Measurements from ENCODE around the gene FOXK2. TPM values are rescaled to one million over a fixed set of nuclear protein-coding genes. Genes with fewer than 3 reads are reported as not detected.

FOXK2 gene
- total and polyA plus RNA-seq, 2 experiments from 2014 or later = 30.2 to 37.7 TPM

GRCh38 chr17:82590216-82590615 lies 70.7 kb downstream of the FOXK2 start:
- no peak overlapping the region for H3K4me2 ChIP-seq
- no peak for DNase-seq (ENCODE audit: low spot score)
- no peaks in the 10 kb centered on the region for H4K20me1 ChIP-seq (ENCODE audit: insufficient read depth, poor library complexity, severe bottlenecking)
- H3K4me3 ChIP-seq = no peak overlapping the region
- H3K9me2 ChIP-seq (replicated peaks; ENCODE audit: insufficient read depth) = no peaks in the 10 kb centered on the region
- H3K79me2 ChIP-seq = peaks cover 22% of the 10 kb centered on the region
- WGBS (ENCODE audit: low lambda C conversion rate, missing lambda C conversion rate) = 91% methylated on average over 6 of the region's 6 CpGs
- no peak overlapping the region for H2AFZ ChIP-seq
- peaks cover 28% of the 10 kb centered on the region for H3K4me1 ChIP-seq (ENCODE audit: insufficient read depth)
- no peaks in the 10 kb centered on the region for H3K36me3 ChIP-seq (replicated peaks; ENCODE audit: insufficient read depth, low read depth)
- TF ChIP-seq EZH2 (IDR thresholded peaks at IDR 0.05; ENCODE audit: borderline replicate concordance) (no peak), CTCF (IDR thresholded peaks at IDR 0.05; ENCODE audit: poor library complexity) (no peak), EZH2phosphoT487 (IDR thresholded peaks at IDR 0.05; ENCODE audit: low read depth, severe bottlenecking, unreplicated experiment) (no peak)
- H3K9me3 ChIP-seq (ENCODE audit: low read depth) = no peaks in the 10 kb centered on the region
- no peak overlapping the region for H3K27ac ChIP-seq
- no peaks in the 10 kb centered on the region for H3K27me3 ChIP-seq

GRCh38 chr17:82590881-82591539 lies 71.5 kb downstream of the FOXK2 start:
- no peaks in the 10 kb centered on the region for H3K9me2 ChIP-seq (replicated peaks; ENCODE audit: insufficient read depth)
- peaks cover 28% of the 10 kb centered on the region for H3K4me1 ChIP-seq (ENCODE audit: insufficient read depth)
- H3K4me3 ChIP-seq = no peak overlapping the region
- no peaks in the 10 kb centered on the region for H4K20me1 ChIP-seq (ENCODE audit: insufficient read depth, poor library complexity, severe bottlenecking)
- no peak for DNase-seq (ENCODE audit: low spot score)
- H3K36me3 ChIP-seq (replicated peaks; ENCODE audit: insufficient read depth, low read depth) = no peaks in the 10 kb centered on the region
- H3K9me3 ChIP-seq (ENCODE audit: low read depth) = no peaks in the 10 kb centered on the region
- H3K27ac ChIP-seq = peak overlapping the region; percentile 91
- no peak overlapping the region for H3K4me2 ChIP-seq
- TF ChIP-seq CTCF (IDR thresholded peaks at IDR 0.05; ENCODE audit: poor library complexity) (no peak), EZH2phosphoT487 (IDR thresholded peaks at IDR 0.05; ENCODE audit: low read depth, severe bottlenecking, unreplicated experiment) (no peak), EZH2 (IDR thresholded peaks at IDR 0.05; ENCODE audit: borderline replicate concordance) (no peak)
- H3K79me2 ChIP-seq = peaks cover 24% of the 10 kb centered on the region
- WGBS (ENCODE audit: low lambda C conversion rate, missing lambda C conversion rate) = 87% methylated on average over 15 of the region's 17 CpGs
- H3K27me3 ChIP-seq = no peaks in the 10 kb centered on the region
- H2AFZ ChIP-seq = no peak overlapping the region

GRCh38 chr17:82592289-82592766 lies 72.8 kb downstream of the FOXK2 start:
- Histone ChIP-seq H3K9me3 (ENCODE audit: low read depth) (no peaks in the 10 kb centered on the region), H3K4me2 (peak overlapping the region; percentile 99), H3K79me2 (peaks cover 34% of the 10 kb centered on the region), H3K27me3 (no peaks in the 10 kb centered on the region), H3K9me2 (replicated peaks; ENCODE audit: insufficient read depth) (no peaks in the 10 kb centered on the region), H3K4me1 (ENCODE audit: insufficient read depth) (peaks cover 28% of the 10 kb centered on the region), H3K4me3 (no peak overlapping the region), H3K36me3 (replicated peaks; ENCODE audit: insufficient read depth, low read depth) (no peaks in the 10 kb centered on the region), H3K27ac (peak overlapping the region; percentile 91), H4K20me1 (ENCODE audit: insufficient read depth, poor library complexity, severe bottlenecking) (no peaks in the 10 kb centered on the region), H2AFZ (no peak overlapping the region)
- TF ChIP-seq EZH2phosphoT487 (IDR thresholded peaks at IDR 0.05; ENCODE audit: low read depth, severe bottlenecking, unreplicated experiment) (no peak), CTCF (IDR thresholded peaks at IDR 0.05; ENCODE audit: poor library complexity) (no peak), EZH2 (IDR thresholded peaks at IDR 0.05; ENCODE audit: borderline replicate concordance) (no peak)
- peak; percentile 58 for DNase-seq (ENCODE audit: low spot score)
- WGBS (ENCODE audit: low lambda C conversion rate, missing lambda C conversion rate) = 56% methylated on average over 9 of the region's 9 CpGs
